22Rv1 (cell line): Measurements from ENCODE around the gene PADI3.

Experiments
- ZFX ChIP-seq: fragments of 450-650 bp; IDR thresholded peaks from 2 replicates; pipeline ENCODE4 v1.6.1; 2017; ENCODE audit warnings: antibody characterized with exemption, borderline replicate concordance
- TF ChIP-seq, protein P1 (sequence below): fragments of 450-650 bp; IDR thresholded peaks from 2 replicates; pipeline ENCODE4 v1.5.1; 2017; ENCODE audit warnings: mild to moderate bottlenecking

GRCh38 chr1:17306407-17306806, 57.5 kb downstream of the PADI3 start:
- TF ChIP-seq, protein P1, sequence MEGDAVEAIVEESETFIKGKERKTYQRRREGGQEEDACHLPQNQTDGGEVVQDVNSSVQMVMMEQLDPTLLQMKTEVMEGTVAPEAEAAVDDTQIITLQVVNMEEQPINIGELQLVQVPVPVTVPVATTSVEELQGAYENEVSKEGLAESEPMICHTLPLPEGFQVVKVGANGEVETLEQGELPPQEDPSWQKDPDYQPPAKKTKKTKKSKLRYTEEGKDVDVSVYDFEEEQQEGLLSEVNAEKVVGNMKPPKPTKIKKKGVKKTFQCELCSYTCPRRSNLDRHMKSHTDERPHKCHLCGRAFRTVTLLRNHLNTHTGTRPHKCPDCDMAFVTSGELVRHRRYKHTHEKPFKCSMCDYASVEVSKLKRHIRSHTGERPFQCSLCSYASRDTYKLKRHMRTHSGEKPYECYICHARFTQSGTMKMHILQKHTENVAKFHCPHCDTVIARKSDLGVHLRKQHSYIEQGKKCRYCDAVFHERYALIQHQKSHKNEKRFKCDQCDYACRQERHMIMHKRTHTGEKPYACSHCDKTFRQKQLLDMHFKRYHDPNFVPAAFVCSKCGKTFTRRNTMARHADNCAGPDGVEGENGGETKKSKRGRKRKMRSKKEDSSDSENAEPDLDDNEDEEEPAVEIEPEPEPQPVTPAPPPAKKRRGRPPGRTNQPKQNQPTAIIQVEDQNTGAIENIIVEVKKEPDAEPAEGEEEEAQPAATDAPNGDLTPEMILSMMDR = no peak
- TF ChIP-seq ZFX = no peak
